Thyroid gland (tissue), 4 donors: ENCODE measurements around the gene MYO9B.

Source experiments
- POLR2A ChIP-seq, 2 donors: fragments of 450-650 bp; IDR thresholded peaks; one replicate each; pipeline ENCODE4 v1.6.1; 2017; ENCODE audit warnings: antibody characterized with exemption in 2 of 2, mild to moderate bottlenecking in 2 of 2, moderate library complexity in 1 of 2
- TF ChIP-seq, protein P1 (sequence below), 6 experiments: fragments of 200-600 bp in 3 of 6; fragments of 450-650 bp in 3 of 6; sonication (generic) in 3 of 6; IDR thresholded peaks; one replicate each; pipeline ENCODE4 v1.5.1; 2016 to 2019; ENCODE audit warnings: antibody characterized with exemption in 6 of 6, mild to moderate bottlenecking in 2 of 6, inconsistent platforms in 1 of 6, moderate library complexity in 1 of 6

DNA sequence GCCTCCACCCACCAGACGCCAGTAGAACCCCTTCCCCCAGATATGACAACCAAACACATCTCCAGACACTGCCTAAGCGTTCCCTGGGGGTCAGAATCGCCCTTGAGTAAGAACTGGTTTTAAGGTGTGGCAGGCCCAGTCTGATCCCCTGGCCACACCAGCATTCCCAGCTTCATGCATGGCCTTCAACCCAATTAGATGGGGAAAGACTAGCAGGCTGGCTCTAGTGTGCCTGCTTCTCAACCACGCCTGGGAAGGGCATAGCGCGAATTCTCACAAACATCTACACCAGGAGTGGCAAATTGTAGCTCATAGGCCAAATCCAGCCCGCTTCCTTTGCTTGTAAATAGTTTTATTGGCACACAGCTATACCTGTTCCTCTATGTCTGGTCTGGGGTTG, 13.9 kb upstream of the MYO9B start:
- TF ChIP-seq, protein P1, sequence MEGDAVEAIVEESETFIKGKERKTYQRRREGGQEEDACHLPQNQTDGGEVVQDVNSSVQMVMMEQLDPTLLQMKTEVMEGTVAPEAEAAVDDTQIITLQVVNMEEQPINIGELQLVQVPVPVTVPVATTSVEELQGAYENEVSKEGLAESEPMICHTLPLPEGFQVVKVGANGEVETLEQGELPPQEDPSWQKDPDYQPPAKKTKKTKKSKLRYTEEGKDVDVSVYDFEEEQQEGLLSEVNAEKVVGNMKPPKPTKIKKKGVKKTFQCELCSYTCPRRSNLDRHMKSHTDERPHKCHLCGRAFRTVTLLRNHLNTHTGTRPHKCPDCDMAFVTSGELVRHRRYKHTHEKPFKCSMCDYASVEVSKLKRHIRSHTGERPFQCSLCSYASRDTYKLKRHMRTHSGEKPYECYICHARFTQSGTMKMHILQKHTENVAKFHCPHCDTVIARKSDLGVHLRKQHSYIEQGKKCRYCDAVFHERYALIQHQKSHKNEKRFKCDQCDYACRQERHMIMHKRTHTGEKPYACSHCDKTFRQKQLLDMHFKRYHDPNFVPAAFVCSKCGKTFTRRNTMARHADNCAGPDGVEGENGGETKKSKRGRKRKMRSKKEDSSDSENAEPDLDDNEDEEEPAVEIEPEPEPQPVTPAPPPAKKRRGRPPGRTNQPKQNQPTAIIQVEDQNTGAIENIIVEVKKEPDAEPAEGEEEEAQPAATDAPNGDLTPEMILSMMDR (IDR thresholded peaks at IDR 0.05) = no peak
- TF ChIP-seq POLR2A (IDR thresholded peaks at IDR 0.05) = no peak
